Trophoblast cell (in vitro differentiated cells and primary cell): ENCODE data around the gene SDK2.

Experiments
- DNase-seq, 2 donors: peaks; one replicate each; pipeline ENCODE4 v3.0.0-alpha.2; 2016
- H2AFZ ChIP-seq: 2 replicates; pipeline ENCODE4 v1.6.1; 2013; ENCODE audit warnings: low read length, moderate library complexity, mild to moderate bottlenecking; ENCODE audit not compliant: insufficient read depth, poor library complexity
- H2AK5ac ChIP-seq: 2 replicates; pipeline ENCODE4 v1.6.1; 2013; ENCODE audit warnings: mild to moderate bottlenecking, low read length
- H2BK120ac ChIP-seq: 2 replicates; pipeline ENCODE4 v1.6.1; 2013; ENCODE audit warnings: low read length, mild to moderate bottlenecking, moderate library complexity; ENCODE audit not compliant: insufficient read depth, poor library complexity
- H2BK12ac ChIP-seq: 2 replicates; pipeline ENCODE4 v1.6.1; 2013; ENCODE audit warnings: mild to moderate bottlenecking, low read length, moderate library complexity
- H2BK5ac ChIP-seq: 2 replicates; pipeline ENCODE4 v1.6.1; 2013; ENCODE audit warnings: low read length, low read depth, moderate library complexity, mild to moderate bottlenecking; ENCODE audit not compliant: poor library complexity
- H3K14ac ChIP-seq: 2 replicates; pipeline ENCODE4 v1.6.1; 2013; ENCODE audit warnings: mild to moderate bottlenecking, low read length
- H3K18ac ChIP-seq: 2 replicates; pipeline ENCODE4 v1.6.1; 2013; ENCODE audit warnings: mild to moderate bottlenecking, low read length
- H3K23ac ChIP-seq: 2 replicates; pipeline ENCODE4 v1.6.1; 2013; ENCODE audit warnings: low read length
- H3K27ac ChIP-seq: 2 replicates; pipeline ENCODE4 v1.5.1; 2013; ENCODE audit warnings: low read depth, mild to moderate bottlenecking, inconsistent platforms, low read length, moderate library complexity
- H3K27me3 ChIP-seq: 2 replicates; pipeline ENCODE4 v1.6.1; 2013; ENCODE audit warnings: inconsistent platforms, mild to moderate bottlenecking, low read length, moderate library complexity; ENCODE audit not compliant: insufficient read depth
- H3K36me3 ChIP-seq, 2 experiments: 1 replicate in 1 of 2; 2 replicates in 1 of 2; pipeline ENCODE4 v1.6.1; 2013; ENCODE audit warnings: low read length in 2 of 2, mild to moderate bottlenecking in 2 of 2, moderate library complexity in 1 of 2; ENCODE audit not compliant: insufficient read depth in 2 of 2, control insufficient read depth in 1 of 2
- H3K4ac ChIP-seq: 2 replicates; pipeline ENCODE4 v1.6.1; 2013; ENCODE audit warnings: low read depth, mild to moderate bottlenecking, low read length, moderate library complexity
- H3K4me1 ChIP-seq, 2 experiments: 1 replicate in 1 of 2; 2 replicates in 1 of 2; pipeline ENCODE4 v1.6.1; 2013; ENCODE audit warnings: low read length in 2 of 2, mild to moderate bottlenecking in 2 of 2, moderate library complexity in 1 of 2; ENCODE audit not compliant: insufficient read depth in 2 of 2, control insufficient read depth in 1 of 2
- H3K4me2 ChIP-seq: 2 replicates; pipeline ENCODE4 v1.6.1; 2013; ENCODE audit warnings: inconsistent platforms, mild to moderate bottlenecking, low read length, moderate library complexity
- H3K4me3 ChIP-seq: 2 replicates; pipeline ENCODE4 v1.5.1; 2013; ENCODE audit warnings: mild to moderate bottlenecking, low read depth, low read length, inconsistent platforms
- H3K79me1 ChIP-seq: one replicate; pipeline ENCODE4 v1.6.1; 2013; ENCODE audit warnings: low read length
- H3K79me2 ChIP-seq: 2 replicates; pipeline ENCODE4 v1.6.1; 2013; ENCODE audit warnings: low read length, mild to moderate bottlenecking; ENCODE audit not compliant: control insufficient read depth, insufficient read depth, poor library complexity
- H3K9ac ChIP-seq: 2 replicates; pipeline ENCODE4 v1.6.1; 2013; ENCODE audit warnings: mild to moderate bottlenecking, low read length
- H3K9me3 ChIP-seq: 2 replicates; pipeline ENCODE4 v1.6.1; 2013; ENCODE audit warnings: low read depth, mild to moderate bottlenecking, control low read depth, inconsistent platforms, low read length; ENCODE audit not compliant: insufficient read depth
- H4K12ac ChIP-seq: 2 replicates; pipeline ENCODE4 v1.6.1; 2013; ENCODE audit warnings: low read depth, mild to moderate bottlenecking, low read length, moderate library complexity
- H4K8ac ChIP-seq: 2 replicates; pipeline ENCODE4 v1.6.1; 2013; ENCODE audit warnings: low read depth, mild to moderate bottlenecking, low read length, moderate library complexity
- H4K91ac ChIP-seq: one replicate; pipeline ENCODE4 v1.6.1; 2013; ENCODE audit warnings: low read depth, mild to moderate bottlenecking, low read length, moderate library complexity
- WGBS: extraction: QIAGEN DNeasy Blood & Tissue Kit; methylation state at CpG from one replicate; pipeline ENCODE4 v1.1.7; 2013; ENCODE audit warnings: missing lambda C conversion rate; ENCODE audit not compliant: insufficient read length, insufficient coverage; ENCODE audit errors: extremely low coverage; 5-methylcytosine and 5-hydroxymethylcytosine counted together

Gene SDK2

DNA sequence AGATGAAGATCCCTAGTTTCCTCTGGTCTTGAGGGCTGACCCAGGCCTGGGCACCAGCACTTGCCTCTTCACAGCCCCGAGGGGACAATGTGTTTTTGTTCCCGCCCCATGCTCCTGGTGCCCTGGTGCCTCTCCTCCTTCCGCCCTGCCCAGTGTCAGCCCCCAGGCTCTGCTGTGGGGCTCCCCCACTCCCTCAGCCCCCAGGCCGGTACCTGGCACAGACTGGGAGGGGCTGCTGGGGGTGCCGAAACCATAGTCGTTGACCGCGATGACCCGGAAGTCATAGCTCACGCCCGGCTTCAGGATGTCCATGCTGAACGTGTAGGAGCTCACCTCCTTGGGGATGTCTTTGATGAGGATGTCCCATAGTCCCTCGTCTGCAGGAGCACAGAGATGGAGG lies 292.0 kb downstream of the SDK2 start:
- H3K4me3 ChIP-seq, result no peak overlapping the region
- H3K9ac ChIP-seq, result no peak overlapping the region
- no peak overlapping the region for H2AK5ac ChIP-seq
- H2AFZ ChIP-seq, result no peak overlapping the region
- H2BK5ac ChIP-seq, result no peak overlapping the region
- H3K79me1 ChIP-seq, result no peaks in the 10 kb centered on the region
- no peak overlapping the region for H3K4ac ChIP-seq
- H3K23ac ChIP-seq, result no peak overlapping the region
- H3K79me2 ChIP-seq, result no peaks in the 10 kb centered on the region
- no peak for DNase-seq
- H3K27ac ChIP-seq, result no peak overlapping the region
- no peak overlapping the region for H2BK120ac ChIP-seq
- no peak overlapping the region for H4K8ac ChIP-seq
- H2BK12ac ChIP-seq, result no peak overlapping the region
- H3K27me3 ChIP-seq, result no peaks in the 10 kb centered on the region
- no peaks in the 10 kb centered on the region for H3K4me1 ChIP-seq
- H3K18ac ChIP-seq, result no peak overlapping the region
- H4K12ac ChIP-seq, result no peak overlapping the region
- H3K9me3 ChIP-seq, result no peaks in the 10 kb centered on the region
- no peak overlapping the region for H4K91ac ChIP-seq
- no peak overlapping the region for H3K14ac ChIP-seq
- H3K4me2 ChIP-seq, result no peak overlapping the region
- peaks cover 0 to 2% of the 10 kb centered on the region in 2 experiments for H3K36me3 ChIP-seq
- no CpG with 5 or more reads among the region's 13 CpGs for WGBS

DNA sequence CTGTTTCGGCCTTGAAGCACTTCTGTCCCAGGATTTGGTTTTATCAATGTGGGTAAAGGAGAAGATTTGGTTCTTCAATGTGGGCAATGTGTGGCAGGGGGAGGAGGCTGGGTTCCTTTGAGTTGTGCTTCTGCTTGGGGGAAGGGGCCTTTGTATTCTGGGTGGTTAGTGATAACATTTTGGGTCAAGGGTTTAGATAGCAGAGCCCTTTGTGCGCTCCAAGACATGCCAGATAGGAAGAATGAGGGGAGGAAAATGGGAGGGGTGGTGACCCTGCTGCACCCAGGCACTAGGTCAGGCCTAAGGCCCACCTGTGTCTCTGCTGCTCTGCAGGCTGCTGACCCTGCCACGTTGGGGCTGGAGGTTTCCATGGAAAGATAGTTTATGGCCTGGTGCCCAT lies 292.5 kb downstream of the SDK2 start:
- no peaks in the 10 kb centered on the region for H3K79me1 ChIP-seq
- H2AK5ac ChIP-seq, result no peak overlapping the region
- no peak overlapping the region for H3K18ac ChIP-seq
- H3K9ac ChIP-seq, result no peak overlapping the region
- no peak overlapping the region for H2AFZ ChIP-seq
- no peaks in the 10 kb centered on the region for H3K9me3 ChIP-seq
- H3K23ac ChIP-seq, result no peak overlapping the region
- no peak overlapping the region for H4K91ac ChIP-seq
- H2BK120ac ChIP-seq, result no peak overlapping the region
- H3K4me3 ChIP-seq, result no peak overlapping the region
- no peaks in the 10 kb centered on the region for H3K27me3 ChIP-seq
- H3K14ac ChIP-seq, result no peak overlapping the region
- H3K27ac ChIP-seq, result no peak overlapping the region
- no peaks in the 10 kb centered on the region for H3K4me1 ChIP-seq
- no peak overlapping the region for H4K12ac ChIP-seq
- no peak overlapping the region for H4K8ac ChIP-seq
- no CpG with 5 or more reads among the region's 3 CpGs for WGBS
- no peaks in the 10 kb centered on the region for H3K79me2 ChIP-seq
- peaks cover 0 to 2% of the 10 kb centered on the region in 2 experiments for H3K36me3 ChIP-seq
- no peak overlapping the region for H3K4me2 ChIP-seq
- DNase-seq, result no peak
- no peak overlapping the region for H2BK12ac ChIP-seq
- H3K4ac ChIP-seq, result no peak overlapping the region
- H2BK5ac ChIP-seq, result no peak overlapping the region

DNA sequence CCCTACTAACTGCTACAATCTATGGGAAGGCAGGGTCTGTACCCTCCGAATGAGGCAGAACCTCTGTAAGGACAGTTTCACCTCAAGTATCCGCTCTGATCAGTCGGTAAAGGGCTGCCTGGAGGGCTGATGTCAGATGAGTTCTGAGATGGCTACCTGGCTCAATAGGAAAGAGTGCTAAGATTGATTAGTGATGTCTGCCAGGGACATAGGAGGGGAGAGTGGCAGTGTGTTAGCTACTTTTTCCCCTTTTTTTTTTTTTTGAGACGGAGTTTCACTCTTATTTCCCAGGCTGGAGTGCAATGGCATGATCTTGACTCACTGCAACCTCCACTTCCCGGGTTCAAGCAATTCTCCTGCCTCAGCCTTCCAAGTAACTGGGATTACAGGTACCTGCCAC lies 293.4 kb downstream of the SDK2 start:
- Histone ChIP-seq H3K9me3 (no peaks in the 10 kb centered on the region), H2AFZ (no peak overlapping the region), H3K4me3 (no peak overlapping the region), H3K27ac (no peak overlapping the region), H3K27me3 (no peaks in the 10 kb centered on the region), H4K8ac (no peak overlapping the region), H3K9ac (no peak overlapping the region), H2BK5ac (no peak overlapping the region), H3K36me3 (peaks cover 0 to 2% of the 10 kb centered on the region in 2 experiments), H3K79me1 (no peaks in the 10 kb centered on the region), H2AK5ac (no peak overlapping the region), H3K4me2 (no peak overlapping the region), H3K18ac (no peak overlapping the region), H2BK12ac (no peak overlapping the region), H4K91ac (no peak overlapping the region), H3K4me1 (no peaks in the 10 kb centered on the region), H2BK120ac (no peak overlapping the region), H3K14ac (no peak overlapping the region), H3K4ac (no peak overlapping the region), H4K12ac (no peak overlapping the region), H3K79me2 (no peaks in the 10 kb centered on the region), H3K23ac (no peak overlapping the region)
- no CpG with 5 or more reads among the region's 5 CpGs for WGBS
- no peak for DNase-seq

DNA sequence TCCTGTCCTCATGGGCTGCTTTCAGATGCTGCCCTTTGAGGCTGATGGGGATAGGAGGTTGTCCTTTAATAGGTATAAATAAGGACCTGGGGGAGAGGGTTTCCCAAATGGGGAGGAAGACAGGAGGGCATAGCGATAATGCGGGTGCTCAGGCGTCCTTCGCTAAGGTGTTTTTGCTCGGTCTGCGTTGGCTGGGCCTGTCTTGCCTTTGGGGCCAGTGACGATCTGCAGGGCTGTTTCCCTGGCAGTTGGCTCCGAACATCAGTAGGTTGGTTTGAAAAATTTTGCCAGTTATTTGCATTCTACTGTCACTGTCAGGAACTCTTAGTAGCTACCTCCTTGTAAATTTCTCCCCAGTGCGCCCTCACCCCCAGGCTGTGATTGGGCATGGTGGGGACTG lies 294.6 kb downstream of the SDK2 start:
- Histone ChIP-seq H3K4ac (no peak overlapping the region), H3K36me3 (peaks cover 0 to 2% of the 10 kb centered on the region in 2 experiments), H4K8ac (no peak overlapping the region), H3K4me3 (no peak overlapping the region), H2AK5ac (no peak overlapping the region), H3K27ac (no peak overlapping the region), H2BK120ac (no peak overlapping the region), H3K9me3 (no peaks in the 10 kb centered on the region), H2BK12ac (no peak overlapping the region), H3K79me1 (no peaks in the 10 kb centered on the region), H3K23ac (no peak overlapping the region), H4K12ac (no peak overlapping the region), H3K79me2 (no peaks in the 10 kb centered on the region), H3K14ac (no peak overlapping the region), H2BK5ac (no peak overlapping the region), H2AFZ (no peak overlapping the region), H3K9ac (no peak overlapping the region), H3K4me2 (no peak overlapping the region), H3K27me3 (no peaks in the 10 kb centered on the region), H3K18ac (no peak overlapping the region), H3K4me1 (no peaks in the 10 kb centered on the region), H4K91ac (no peak overlapping the region)
- DNase-seq, result no peak
- WGBS, result no CpG with 5 or more reads among the region's 9 CpGs
